HCT116 (cell line): ENCODE data around the gene DYNLRB2. TPM values are rescaled to one million over a fixed set of nuclear protein-coding genes. Genes with fewer than 3 reads are reported as not detected.

ENCODE experiments used
- ATAC-seq: fragments of 200-7000 bp; cut with Tn5 transposase; 2 replicates; pipeline ENCODE4 v1.9.1; 2020; ENCODE audit warnings: mild to moderate bottlenecking, moderate library complexity
- BruUV-seq: library from RNA; stranded (reverse); fragments of 400-500 nt; replicated peaks from 2 replicates; lab custom pipeline; 2021; lab: Mats Ljungman, UMichigan
- CTCF ChIA-PET: fragments of 300-600 bp; sonication (Branson Sonifier 250); formaldehyde crosslinking; loops from one replicate; lab custom pipeline; 2021; ENCODE audit warnings: antibody characterized with exemption; lab: Charles Lee
- POLR2A ChIA-PET: fragments of 300-600, 350-600 bp; sonication (Branson Sonifier 250); formaldehyde crosslinking; loops from one replicate; lab custom pipeline; 2021; ENCODE audit warnings: antibody characterized with exemption; lab: Charles Lee
- RAD21 ChIA-PET, 2 experiments: fragments of 300-600 bp; sonication (Branson Sonifier 250); formaldehyde crosslinking; loops; one replicate each; lab custom pipeline; 2023; ENCODE audit warnings: low total read pairs in 2 of 2; ENCODE audit not compliant: uncharacterized antibody in 2 of 2, unreplicated experiment in 2 of 2, low non-redundant PET in 1 of 2; lab: Charles Lee
- DNase-seq: peaks from one replicate; pipeline ENCODE4 v3.0.0-alpha.2; 2010; ENCODE audit warnings: low read depth, low spot score
- H2AFZ ChIP-seq: fragments of 200-600 bp; shearing (Covaris generic), sonication (generic); 2 replicates; pipeline ENCODE4 v1.6.1; 2017; ENCODE audit warnings: low read depth, mixed run types, mixed read lengths, antibody characterized with exemption, low read length; ENCODE audit not compliant: poor library complexity, severe bottlenecking
- H3K27ac ChIP-seq: 2 replicates; pipeline ENCODE4 v1.5.1; 2012; ENCODE audit warnings: low read depth, low read length
- H3K27me3 ChIP-seq: fragments of 200-600 bp; sonication (generic); 2 replicates; pipeline ENCODE4 v1.6.1; 2016; ENCODE audit warnings: mixed run types, low read length, mixed read lengths; ENCODE audit not compliant: insufficient read depth
- H3K36me3 ChIP-seq, 2 experiments: fragments of 200-500 bp in 1 of 2; fragments of 200-600 bp in 1 of 2; sonication (Bioruptor generic) in 1 of 2; sonication (generic) in 1 of 2; 2 replicates each; pipeline versions ENCODE4 v1.5.1 to v1.6.1; 2014 to 2016; ENCODE audit warnings: low read length in 2 of 2, inconsistent platforms in 1 of 2, mixed read lengths in 1 of 2, mixed run types in 1 of 2; ENCODE audit not compliant: insufficient read depth in 2 of 2, control insufficient read depth in 1 of 2
- H3K4me1 ChIP-seq, 2 experiments: fragments of 200-600 bp in 1 of 2; sonication (generic) in 1 of 2; 2 replicates each; pipeline versions ENCODE4 v1.5.1 to v1.6.1; 2012 to 2017; ENCODE audit warnings: low read length in 2 of 2, inconsistent platforms in 1 of 2, mild to moderate bottlenecking in 1 of 2, mixed read lengths in 1 of 2, mixed run types in 1 of 2, moderate library complexity in 1 of 2; ENCODE audit not compliant: insufficient read depth in 2 of 2, control insufficient read depth in 1 of 2
- H3K4me2 ChIP-seq: fragments of 200-600 bp; sonication (generic); 2 replicates; pipeline ENCODE4 v1.6.1; 2017; ENCODE audit warnings: mixed run types, low read length, mixed read lengths
- H3K4me3 ChIP-seq, 2 experiments: fragments of 200-600 bp in 1 of 2; sonication (generic) in 1 of 2; replicated peaks in 1 of 2; 2 replicates each; pipeline ENCODE4 v1.5.1; 2011 to 2016; ENCODE audit warnings: low read length in 2 of 2, control low read depth in 1 of 2, low read depth in 1 of 2, mild to moderate bottlenecking in 1 of 2, mixed read lengths in 1 of 2, mixed run types in 1 of 2
- H3K79me2 ChIP-seq: fragments of 200-600 bp; sonication (generic); 2 replicates; pipeline ENCODE4 v1.6.1; 2017; ENCODE audit warnings: mild to moderate bottlenecking, mixed run types, low read length, moderate library complexity, mixed read lengths; ENCODE audit not compliant: insufficient read depth
- H3K9ac ChIP-seq: fragments of 200-600 bp; sonication (generic); 2 replicates; pipeline ENCODE4 v1.6.1; 2016; ENCODE audit warnings: low read length, mixed read lengths
- H3K9me2 ChIP-seq: fragments of 200-600 bp; sonication (generic), shearing (Covaris generic); 2 replicates; pipeline ENCODE4 v1.6.1; 2017; ENCODE audit warnings: mixed run types, mild to moderate bottlenecking, moderate library complexity; ENCODE audit not compliant: insufficient read depth
- H3K9me3 ChIP-seq, 2 experiments: fragments of 200-500 bp in 1 of 2; fragments of 200-600 bp in 1 of 2; sonication (Bioruptor generic) in 1 of 2; sonication (generic) in 1 of 2; 2 replicates each; pipeline ENCODE4 v1.6.1; 2014 to 2017; ENCODE audit warnings: low read length in 2 of 2, mixed read lengths in 2 of 2, inconsistent platforms in 1 of 2, low read depth in 1 of 2, mild to moderate bottlenecking in 1 of 2, mixed run types in 1 of 2, moderate library complexity in 1 of 2; ENCODE audit not compliant: control insufficient read depth in 1 of 2, insufficient read depth in 1 of 2
- H4K20me1 ChIP-seq: fragments of 200-600 bp; sonication (generic), shearing (Covaris generic); 2 replicates; pipeline ENCODE4 v1.6.1; 2017; ENCODE audit warnings: mixed run types, mild to moderate bottlenecking, moderate library complexity; ENCODE audit not compliant: insufficient read depth
- CBX3 ChIP-seq: IDR thresholded peaks from 2 replicates; pipeline ENCODE4 v1.6.1; 2012; ENCODE audit warnings: low read depth
- CEBPB ChIP-seq: IDR thresholded peaks from 2 replicates; pipeline ENCODE4 v1.6.1; 2012; ENCODE audit warnings: low read depth
- CTCF ChIP-seq, 3 experiments: fragments of 200-600 bp in 1 of 3; sonication (generic) in 1 of 3; IDR thresholded peaks in 2 of 3; conservative IDR thresholded peaks in 1 of 3; 2 replicates each; pipeline ENCODE4 v1.5.1; 2012 to 2017; ENCODE audit warnings: low read depth in 2 of 3, low read length in 2 of 3, antibody characterized with exemption in 1 of 3, borderline replicate concordance in 1 of 3, control low read depth in 1 of 3, mild to moderate bottlenecking in 1 of 3, mixed read lengths in 1 of 3, mixed run types in 1 of 3, moderate library complexity in 1 of 3; ENCODE audit not compliant: insufficient read depth in 1 of 3
- EGR1 ChIP-seq: IDR thresholded peaks from 2 replicates; pipeline ENCODE4 v1.6.1; 2012; ENCODE audit warnings: low read depth
- ELF1 ChIP-seq: IDR thresholded peaks from 2 replicates; pipeline ENCODE4 v1.6.1; 2012; ENCODE audit warnings: low read depth, borderline replicate concordance
- EZH2 ChIP-seq: fragments of 200-600 bp; sonication (generic); IDR thresholded peaks from 2 replicates; pipeline ENCODE4 v1.6.1; 2017; ENCODE audit warnings: antibody characterized with exemption, mixed run types
- EZH2phosphoT487 ChIP-seq: fragments of 200-600 bp; IDR thresholded peaks from 2 replicates; pipeline ENCODE4 v1.6.1; 2018; ENCODE audit warnings: antibody characterized with exemption, borderline replicate concordance
- JUND ChIP-seq: IDR thresholded peaks from 2 replicates; pipeline ENCODE4 v1.6.1; 2012
- POLR2A ChIP-seq: IDR thresholded peaks from 2 replicates; pipeline ENCODE4 v1.7.0; 2011; ENCODE audit warnings: borderline replicate concordance; ENCODE audit not compliant: insufficient read depth, insufficient read length; ENCODE audit errors: extremely low read depth
- RAD21 ChIP-seq: IDR thresholded peaks from 2 replicates; pipeline ENCODE4 v1.6.1; 2012; ENCODE audit warnings: low read depth, mild to moderate bottlenecking
- REST ChIP-seq: IDR thresholded peaks from 2 replicates; pipeline ENCODE4 v1.6.1; 2012; ENCODE audit warnings: low read depth
- SIN3A ChIP-seq: IDR thresholded peaks from 2 replicates; pipeline ENCODE4 v1.6.1; 2012; ENCODE audit warnings: low read depth
- SP1 ChIP-seq: IDR thresholded peaks from 2 replicates; pipeline ENCODE4 v1.6.1; 2012; ENCODE audit warnings: low read depth
- SRF ChIP-seq: IDR thresholded peaks from 2 replicates; pipeline ENCODE4 v1.6.1; 2012; ENCODE audit warnings: low read depth
- TCF7L2 ChIP-seq: IDR thresholded peaks from 2 replicates; pipeline ENCODE4 v1.7.0; 2011; ENCODE audit warnings: borderline replicate concordance, inconsistent platforms; ENCODE audit not compliant: insufficient read depth, insufficient read length; ENCODE audit errors: extremely low read depth
- ZFX ChIP-seq: fragments of 450-650 bp; IDR thresholded peaks from 2 replicates; pipeline ENCODE4 v1.6.1; 2017
- ZNF274 ChIP-seq: fragments of 200-500 bp; sonication (Bioruptor generic); IDR thresholded peaks from 2 replicates; pipeline ENCODE4 v1.6.1; 2014; ENCODE audit warnings: mild to moderate bottlenecking, low read depth, low read length, inconsistent platforms
- intact Hi-C: fragments of 100-400 bp; cut with micrococcal nuclease; formaldehyde crosslinking; loops from 2 replicates; pipeline ENCODE4 v1.10.0; 2022
- total RNA-seq: library from RNA; stranded (reverse); gene quantifications from one replicate; pipeline ENCODE4 v1.2.1, GENCODE V29; 2021; ENCODE audit not compliant: unreplicated experiment
- TF ChIP-seq, protein P1 (sequence below): IDR thresholded peaks from 2 replicates; pipeline ENCODE4 v1.6.1; 2012
- TF ChIP-seq, protein P2 (sequence below): IDR thresholded peaks from 2 replicates; pipeline ENCODE4 v1.6.1; 2012

Gene DYNLRB2
- total RNA-seq, 1 experiment from 2014 or later: not detected

- TF ChIP-seq EGR1 (no peak), ZFX (no peak), POLR2A (no peak)
These were observed 13.2 kb downstream of the DYNLRB2 start (continued) for GRCh38 chr16:80554033-80554432.

GRCh38 chr16:80556481-80556880 lies 15.7 kb downstream of the DYNLRB2 start:
- no peaks in the 10 kb centered on the region for H3K9me2 ChIP-seq
- no peaks in the 10 kb centered on the region for H3K27me3 ChIP-seq
- H4K20me1 ChIP-seq: no peaks in the 10 kb centered on the region
- ChIA-PET RAD21 (no interaction called here), POLR2A (no interaction called here), CTCF (no interaction called here)
- no TSS peak for BruUV-seq
- H2AFZ ChIP-seq: no peak overlapping the region
- intact Hi-C loops: no loop called here
- no peaks in the 10 kb centered on the region for H3K36me3 ChIP-seq
- H3K9me3 ChIP-seq: no peaks in the 10 kb centered on the region; a peak in 1 of 4 replicates
- TF ChIP-seq REST (no peak), EGR1 (no peak), EZH2 (no peak), TCF7L2 (no peak), ELF1 (no peak), CBX3 (no peak), JUND (no peak), CEBPB (no peak), POLR2A (no peak), SRF (no peak), ZFX (no peak), CTCF (IDR thresholded peaks at IDR 0.05 in 2 of 3, conservative IDR thresholded peaks at IDR 0.05 in 1 of 3; ENCODE audit: borderline replicate concordance in 1 of 3, insufficient read depth in 1 of 3, low read depth in 2 of 3, low read length in 2 of 3) (no peak), ZNF274 (no peak), RAD21 (no peak), SIN3A (no peak), SP1 (no peak), EZH2phosphoT487 (no peak)
- TF ChIP-seq, protein P1, sequence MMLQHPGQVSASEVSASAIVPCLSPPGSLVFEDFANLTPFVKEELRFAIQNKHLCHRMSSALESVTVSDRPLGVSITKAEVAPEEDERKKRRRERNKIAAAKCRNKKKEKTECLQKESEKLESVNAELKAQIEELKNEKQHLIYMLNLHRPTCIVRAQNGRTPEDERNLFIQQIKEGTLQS: no peak
- TF ChIP-seq, protein P2, sequence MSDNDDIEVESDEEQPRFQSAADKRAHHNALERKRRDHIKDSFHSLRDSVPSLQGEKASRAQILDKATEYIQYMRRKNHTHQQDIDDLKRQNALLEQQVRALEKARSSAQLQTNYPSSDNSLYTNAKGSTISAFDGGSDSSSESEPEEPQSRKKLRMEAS: no peak
- DNase-seq (no peak), ATAC-seq (no peak)
- no peak overlapping the region for H3K27ac ChIP-seq
- no peak overlapping the region for H3K4me2 ChIP-seq
- no peak overlapping the region for H3K9ac ChIP-seq
- H3K79me2 ChIP-seq: no peaks in the 10 kb centered on the region
- no peak overlapping the region for H3K4me3 ChIP-seq
- no peaks in the 10 kb centered on the region for H3K4me1 ChIP-seq
